Stimulated activated CD4-positive, alpha-beta T cell treated with anti-CD3 and anti-CD28 coated beads, TNF-alpha, amount 100 ng/mL, for 24 hours (primary cell): Measurements from ENCODE around the gene QPRT.
"Not testable (repeated sequence)": the region's sequence is repeated elsewhere in the genome, so short reads cannot be mapped to it uniquely, and the experiment has no call there.

Experiments used
- DNase-seq, 3 experiments: peaks; one replicate each; pipeline ENCODE4 v3.0.0-alpha.2; 2020; ENCODE audit warnings: low read depth in 3 of 3

The QPRT gene

GRCh38 chr16:29678691-29679267 is at the start of gene QPRT:
Gene QPRT, plus strand, starts transcription at chr16:29679180. Its CDS starts 18 bp downstream, at chr16:29679198.
- no peak for DNase-seq

- not testable (repeated sequence) for DNase-seq
Measured at GRCh38 chr16:29629318-29629717, 49.7 kb upstream of the QPRT start.

- DNase-seq, result not testable (repeated sequence)
Measured at GRCh38 chr16:29631658-29632057, 47.3 kb upstream of the QPRT start.

- DNase-seq, result not testable (repeated sequence)
Measured at GRCh38 chr16:29635902-29636301, 43.1 kb upstream of the QPRT start.

- not testable (repeated sequence) for DNase-seq
Measured at GRCh38 chr16:29636368-29636767, 42.6 kb upstream of the QPRT start.

- DNase-seq, result not testable (repeated sequence)
Measured at GRCh38 chr16:29638751-29639150, 40.2 kb upstream of the QPRT start.

GRCh38 chr16:29641561-29641960 is 37.4 kb upstream of the QPRT start:
- no peak for DNase-seq

- DNase-seq, result no peak
Measured at GRCh38 chr16:29643596-29643995, 35.4 kb upstream of the QPRT start.

- DNase-seq, result no peak
Measured at GRCh38 chr16:29644338-29644857, 34.6 kb upstream of the QPRT start.

- no peak for DNase-seq
Measured at GRCh38 chr16:29644973-29645693, 33.8 kb upstream of the QPRT start.

GRCh38 chr16:29645694-29646187 is 33.2 kb upstream of the QPRT start:
- no peak for DNase-seq

- no peak for DNase-seq
Measured at GRCh38 chr16:29646947-29647346, 32.0 kb upstream of the QPRT start.

- no peak for DNase-seq
Measured at GRCh38 chr16:29649588-29650494, 29.1 kb upstream of the QPRT start.

- no peak for DNase-seq
Measured at GRCh38 chr16:29650771-29651170, 28.2 kb upstream of the QPRT start.

- DNase-seq, result no peak
Measured at GRCh38 chr16:29651774-29652349, 27.1 kb upstream of the QPRT start.

GRCh38 chr16:29653471-29653870 is 25.5 kb upstream of the QPRT start:
- DNase-seq, result no peak

GRCh38 chr16:29653890-29654289 is 25.1 kb upstream of the QPRT start:
- DNase-seq, result not testable (repeated sequence)

GRCh38 chr16:29656688-29657523 is 22.1 kb upstream of the QPRT start:
- DNase-seq, result no peak

GRCh38 chr16:29658705-29659104 is 20.3 kb upstream of the QPRT start:
- DNase-seq, result no peak

- no peak for DNase-seq
Measured at GRCh38 chr16:29662000-29662728, 16.8 kb upstream of the QPRT start.
